GM18511 (cell line): ENCODE data around the gene TYRP1.
"Not testable (repeated sequence)": the region's sequence is repeated elsewhere in the genome, so short reads cannot be mapped to it uniquely, and the experiment has no call there.

ENCODE experiments used
- ATAC-seq: cut with Tn5 transposase; IDR thresholded peaks from one replicate; pipeline ENCODE4 v1.9.1; 2021; ENCODE audit warnings: mild to moderate bottlenecking, moderate library complexity; ENCODE audit not compliant: unreplicated experiment

The TYRP1 gene

DNA sequence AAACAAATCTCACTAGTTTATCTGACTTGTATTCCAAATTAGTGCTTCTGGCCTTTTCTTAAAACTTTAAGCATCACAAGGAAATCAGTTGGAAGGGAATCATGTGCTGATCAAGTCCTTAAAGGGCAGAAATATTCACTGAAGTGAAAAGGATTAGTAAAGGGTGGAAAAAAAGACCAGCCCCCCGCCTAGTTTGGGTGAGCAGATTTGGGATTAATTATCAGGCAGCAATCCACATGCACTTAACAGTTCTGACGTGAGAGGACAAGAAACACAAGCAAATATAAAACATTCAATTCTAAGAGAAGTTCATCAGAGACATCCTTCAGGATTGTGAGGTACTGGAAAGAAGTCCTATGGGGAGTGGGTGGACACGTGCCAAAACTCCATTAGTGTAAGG lies at the start of gene TYRP1:
TSS of gene TYRP1 (plus strand) at position 245 of the 400 bp plus-strand sequence. CDS start 612 bp downstream, outside the sequence.
- no peak for ATAC-seq

DNA sequence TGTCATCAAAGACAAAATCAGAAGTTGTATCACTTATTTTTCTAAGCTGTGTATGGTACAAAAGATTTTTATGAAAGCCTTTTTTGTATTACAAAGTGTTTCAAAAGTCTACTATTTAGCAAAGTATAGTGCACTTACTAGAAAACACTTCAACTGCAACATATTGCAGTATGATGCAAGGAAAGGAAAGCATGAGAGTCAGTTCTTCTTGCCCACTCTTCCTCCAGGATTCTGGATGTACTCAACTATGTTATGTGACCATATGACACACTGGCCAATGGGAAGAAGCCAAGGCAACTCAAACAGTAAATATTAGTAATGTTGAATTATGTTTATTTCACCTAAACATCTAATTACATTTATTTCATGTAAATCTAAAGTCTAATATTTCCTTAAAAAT lies 49.5 kb upstream of the TYRP1 start:
- ATAC-seq, result no peak

DNA sequence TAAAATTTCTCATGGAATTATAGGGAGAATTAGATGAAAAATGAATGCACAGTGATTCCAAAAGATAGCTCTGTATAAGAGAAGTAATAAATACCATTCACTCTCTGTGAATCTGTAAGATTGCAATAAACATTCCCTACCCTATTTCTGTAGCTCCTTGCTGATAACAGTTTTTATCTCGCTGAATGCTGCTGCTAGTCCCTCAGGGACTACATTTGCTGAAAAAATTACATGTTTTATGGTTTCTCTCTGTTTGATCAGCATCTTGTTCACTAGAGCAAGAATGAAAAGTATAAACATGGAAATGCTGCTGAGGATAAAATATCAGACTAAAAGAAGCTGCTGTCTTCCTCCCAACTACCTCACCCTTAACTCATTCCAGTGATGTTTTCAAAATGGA lies 44.3 kb upstream of the TYRP1 start:
- ATAC-seq, result no peak

DNA sequence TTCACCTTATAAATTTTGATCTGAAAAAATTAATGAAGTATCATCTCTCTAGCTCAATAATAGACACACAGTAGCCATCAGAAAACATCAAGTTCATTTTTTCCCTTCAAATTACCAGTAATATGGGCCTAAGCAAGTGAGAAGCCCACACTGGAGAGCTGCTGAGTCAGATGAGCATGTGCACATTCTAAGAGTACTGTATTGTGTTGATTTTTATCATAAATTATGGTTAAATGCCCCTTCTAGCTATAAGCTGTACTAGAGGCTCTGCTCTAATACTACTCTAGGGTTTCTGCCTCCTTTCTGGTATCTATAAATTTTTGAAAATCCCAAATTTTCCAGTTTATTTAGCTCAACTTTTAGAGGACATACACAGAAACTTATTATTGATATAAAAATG lies 42.1 kb upstream of the TYRP1 start:
- ATAC-seq, result no peak

DNA sequence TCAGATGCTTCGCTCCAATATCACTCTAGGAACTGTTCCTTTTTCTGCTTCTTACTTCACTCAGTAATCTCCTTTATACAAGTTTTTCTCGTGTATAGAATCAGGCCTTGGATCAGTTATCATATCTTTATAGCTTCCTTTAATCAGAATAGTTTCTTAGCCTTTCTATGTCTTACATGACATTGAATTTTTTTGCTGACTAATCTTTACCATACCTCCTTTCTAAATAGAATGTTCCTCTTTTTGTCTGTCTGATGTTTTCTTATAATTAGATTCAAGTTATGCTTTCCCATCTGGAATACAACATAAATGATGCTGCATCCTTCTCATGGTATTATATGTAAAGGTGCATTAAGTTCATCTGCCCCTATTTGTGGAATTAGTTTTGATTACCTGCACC lies 40.2 kb upstream of the TYRP1 start:
- no peak for ATAC-seq

GRCh38 chr9:12656803-12657202 lies 36.4 kb upstream of the TYRP1 start:
- ATAC-seq, result no peak

DNA sequence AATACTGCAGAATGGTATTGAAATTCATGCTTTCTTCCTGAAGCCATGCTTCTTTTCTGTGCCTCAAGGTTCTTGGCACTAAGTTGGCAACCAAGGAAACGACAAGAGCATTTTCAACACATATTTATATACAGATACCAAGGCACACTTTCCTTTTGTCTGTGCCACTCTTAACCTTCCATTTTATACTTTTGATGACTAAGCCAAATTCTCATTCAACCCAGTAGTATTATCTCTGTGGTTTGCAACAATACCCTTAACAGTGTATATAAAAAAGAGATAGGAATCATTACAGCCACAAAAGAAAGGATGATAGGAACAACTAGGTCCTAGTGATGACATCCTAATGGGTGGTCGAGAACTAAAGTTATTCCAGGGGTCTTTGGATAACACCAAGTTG lies 36.0 kb upstream of the TYRP1 start:
- ATAC-seq, result no peak

- no peak for ATAC-seq
Measured at GRCh38 chr9:12657998-12658397, 35.2 kb upstream of the TYRP1 start.

DNA sequence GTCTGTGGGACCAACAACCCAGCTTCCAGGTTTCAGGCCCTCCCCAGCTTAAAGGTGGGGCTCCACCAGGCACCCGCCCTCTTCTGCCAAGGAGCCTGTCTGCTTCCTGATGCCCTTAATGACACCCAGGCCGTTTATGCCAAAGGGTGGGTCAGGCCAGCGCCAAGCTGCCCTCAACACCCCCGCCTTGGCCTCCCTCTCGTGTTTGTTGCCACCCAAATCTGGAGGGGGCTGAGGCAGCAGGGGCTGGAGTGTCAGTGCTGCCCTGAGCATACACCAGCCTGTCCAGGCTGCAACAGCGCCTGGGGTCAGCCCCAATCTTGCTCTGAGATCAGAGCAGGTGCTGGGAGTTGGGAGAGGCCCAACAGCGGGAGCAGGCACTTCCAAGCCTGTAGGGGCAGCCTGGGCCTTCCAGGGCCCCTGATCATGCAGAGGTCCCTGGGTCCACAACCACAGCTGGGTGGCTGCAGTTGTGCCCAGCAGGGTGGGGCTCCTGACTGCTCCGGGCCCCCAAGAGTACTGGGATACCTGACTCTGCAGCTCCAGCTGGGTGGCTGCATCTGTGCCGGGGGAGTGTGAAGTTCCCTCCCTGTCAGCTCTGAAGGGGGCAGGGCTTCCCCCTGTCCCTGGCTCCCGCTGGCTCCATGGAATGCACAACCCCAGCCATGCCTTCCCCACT lies 34.5 kb upstream of the TYRP1 start:
- no peak for ATAC-seq

DNA sequence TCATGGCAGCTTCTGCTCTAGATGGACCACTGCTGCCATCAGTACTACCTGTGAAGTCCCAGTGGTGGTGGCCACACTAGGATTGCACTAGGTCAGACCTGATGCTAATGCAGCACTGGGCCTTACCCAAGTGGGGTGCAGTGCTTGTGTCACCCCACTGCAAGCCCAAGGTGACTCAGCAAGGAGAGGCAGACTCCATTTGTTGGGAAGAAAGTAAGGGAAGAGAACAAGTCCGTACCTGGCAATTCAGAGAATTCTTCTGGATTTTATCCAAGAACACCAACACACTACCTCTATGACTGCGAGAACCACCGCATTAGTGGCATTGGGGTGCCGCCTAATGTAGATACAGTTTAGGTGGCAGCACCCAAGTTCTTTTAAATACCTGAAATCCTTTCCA lies 34.0 kb upstream of the TYRP1 start:
- ATAC-seq, result no peak

DNA sequence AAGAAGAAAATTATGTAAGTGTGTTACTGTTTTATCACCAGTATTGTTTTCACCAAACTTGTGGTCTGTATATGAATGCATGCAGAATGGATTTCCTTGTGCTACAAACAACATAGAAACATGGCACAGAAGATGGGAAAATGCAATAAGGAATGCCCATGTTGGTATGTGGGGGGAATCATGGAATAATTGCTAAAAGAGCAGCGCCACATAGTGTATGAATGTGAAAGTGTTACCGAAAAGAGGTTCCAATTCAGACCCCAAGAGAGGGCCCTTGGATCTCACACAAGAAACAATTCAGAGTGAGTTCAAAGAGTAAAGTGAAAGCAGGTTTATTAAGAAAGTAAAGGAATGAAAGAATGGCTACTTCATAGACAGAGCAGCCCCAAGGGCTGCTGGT lies 26.4 kb upstream of the TYRP1 start:
- no peak for ATAC-seq

GRCh38 chr9:12667892-12668291 lies 25.3 kb upstream of the TYRP1 start:
- no peak for ATAC-seq

DNA sequence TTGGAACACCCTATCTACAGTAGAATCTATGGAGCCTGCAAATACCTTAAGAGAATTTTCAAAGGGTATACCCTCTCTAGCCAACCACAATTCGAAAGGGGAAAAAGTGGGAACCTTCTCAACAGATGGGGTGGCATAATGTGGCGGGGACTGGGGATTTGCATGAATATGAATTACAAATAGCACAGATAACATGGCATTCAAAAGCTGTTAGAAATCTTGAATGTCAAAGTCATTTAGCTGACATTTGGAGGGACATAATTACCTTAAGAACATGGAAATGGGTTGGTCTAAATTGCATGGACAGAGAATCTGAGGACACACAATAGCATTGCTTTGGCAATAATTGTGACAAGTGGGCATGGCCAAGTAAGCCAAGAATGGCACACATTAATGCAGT lies 23.2 kb upstream of the TYRP1 start:
- no peak for ATAC-seq

GRCh38 chr9:12674961-12675360 lies 18.2 kb upstream of the TYRP1 start:
- ATAC-seq, result no peak

GRCh38 chr9:12677462-12678126 lies 15.6 kb upstream of the TYRP1 start:
- not testable (repeated sequence) for ATAC-seq

DNA sequence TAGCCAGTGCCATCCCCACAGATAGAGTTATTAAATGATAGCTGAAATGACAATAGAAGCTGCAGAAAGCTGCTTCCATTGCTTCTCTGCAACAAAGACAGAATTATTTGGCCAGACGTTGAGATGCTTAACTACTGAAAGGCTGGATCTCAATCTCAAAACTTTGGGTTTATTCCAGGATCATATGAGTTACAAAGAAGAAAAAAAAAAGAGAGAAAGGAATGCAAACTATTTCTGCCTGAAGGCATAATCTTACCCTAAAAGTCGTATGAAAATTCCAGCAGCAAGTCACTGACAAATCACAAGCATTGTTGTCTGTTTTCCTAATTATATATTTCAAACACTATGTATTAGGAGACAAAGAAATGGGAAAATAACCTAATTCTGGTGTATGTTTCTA lies 12.8 kb upstream of the TYRP1 start:
- ATAC-seq, result no peak

- no peak for ATAC-seq
Measured at GRCh38 chr9:12680757-12681156, 12.4 kb upstream of the TYRP1 start.

GRCh38 chr9:12681620-12682019 lies 11.6 kb upstream of the TYRP1 start:
- ATAC-seq, result no peak

DNA sequence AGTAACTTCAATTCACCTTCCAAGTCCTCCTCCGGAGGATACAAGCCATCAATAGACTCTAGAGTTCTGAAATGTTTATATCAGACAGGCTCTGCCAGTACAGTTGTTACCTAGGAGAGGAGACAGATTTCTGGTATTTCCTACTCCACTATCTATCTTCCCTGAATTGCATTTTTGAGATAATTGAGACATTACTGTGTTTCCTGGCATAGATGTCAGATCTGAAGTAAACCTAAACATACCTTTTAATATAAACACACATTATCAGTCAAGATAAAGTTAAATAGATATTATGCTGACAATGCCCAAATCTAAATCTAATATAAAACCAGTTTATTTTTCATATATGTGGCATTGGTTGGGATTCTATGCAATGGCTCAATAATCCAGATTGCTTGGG lies 8.2 kb upstream of the TYRP1 start:
- ATAC-seq, result no peak

DNA sequence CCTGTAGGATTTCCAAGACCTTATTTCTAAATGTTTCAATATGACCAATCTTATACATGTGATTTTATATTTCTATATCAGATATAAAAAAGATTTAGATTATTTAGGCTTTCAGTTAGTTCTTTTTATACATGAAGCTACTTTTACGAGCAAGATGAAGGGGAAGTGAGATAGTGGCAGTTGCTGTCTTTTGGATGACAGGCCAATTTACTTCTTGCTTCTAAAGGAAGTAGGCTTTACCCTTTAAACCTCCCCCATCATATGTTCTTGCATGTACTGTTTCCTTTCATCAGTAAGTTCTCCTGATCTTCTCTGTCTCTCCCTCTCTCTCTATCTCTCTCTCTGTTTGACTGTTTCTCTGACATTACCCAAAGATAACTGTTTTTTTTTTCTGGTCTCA lies 4.0 kb upstream of the TYRP1 start:
- no peak for ATAC-seq

- no peak for ATAC-seq
Measured at GRCh38 chr9:12694013-12694412, 828 bp downstream of the TYRP1 start.

- ATAC-seq, result no peak
Measured at GRCh38 chr9:12695474-12695873, 2.3 kb downstream of the TYRP1 start.
